DMS53 treated with DMSO at 0.1 percent for 48 hours (cell line): ENCODE data around the gene MCL1.
"Not testable (repeated sequence)": the region's sequence is repeated elsewhere in the genome, so short reads cannot be mapped to it uniquely, and the experiment has no call there.

ENCODE experiments used
- DNase-seq: peaks from one replicate; lab custom pipeline; 2025; ENCODE audit not compliant: unreplicated experiment; lab: John Stamatoyannopoulos, UW

MCL1 gene

GRCh38 chr1:150579110-150579944 is at the start of gene MCL1:
TSS of gene MCL1 (minus strand) at chr1:150579610. CDS start at chr1:150579530, 80 bp downstream.
- DNase-seq, result peak; percentile 92

- DNase-seq, result no peak
These were observed 49.3 kb upstream of the MCL1 start for GRCh38 chr1:150628766-150629114.

- DNase-seq, result no peak
These were observed 48.5 kb upstream of the MCL1 start for GRCh38 chr1:150627826-150628410.

- no peak for DNase-seq
These were observed 46.7 kb upstream of the MCL1 start for GRCh38 chr1:150626150-150626549.

- DNase-seq, result not testable (repeated sequence)
These were observed 45.1 kb upstream of the MCL1 start for GRCh38 chr1:150624546-150624945.

- not testable (repeated sequence) for DNase-seq
These were observed 44.7 kb upstream of the MCL1 start for GRCh38 chr1:150624134-150624533.

GRCh38 chr1:150622303-150622975 is 43.0 kb upstream of the MCL1 start:
- no peak for DNase-seq

GRCh38 chr1:150621497-150622302 is 42.3 kb upstream of the MCL1 start:
- DNase-seq, result peak; percentile 10

- no peak for DNase-seq
These were observed 41.5 kb upstream of the MCL1 start for GRCh38 chr1:150620919-150621318.

- DNase-seq, result no peak
These were observed 40.4 kb upstream of the MCL1 start for GRCh38 chr1:150619576-150620509.

GRCh38 chr1:150615346-150616201 is 36.2 kb upstream of the MCL1 start:
- no peak for DNase-seq

GRCh38 chr1:150613061-150613920 is 33.9 kb upstream of the MCL1 start:
- peak; percentile 96 for DNase-seq

GRCh38 chr1:150612014-150612345 is 32.6 kb upstream of the MCL1 start:
- DNase-seq, result no peak

- no peak for DNase-seq
These were observed 31.2 kb upstream of the MCL1 start for GRCh38 chr1:150610576-150610975.

GRCh38 chr1:150609732-150610131 is 30.3 kb upstream of the MCL1 start:
- no peak for DNase-seq

- DNase-seq, result no peak
These were observed 27.2 kb upstream of the MCL1 start for GRCh38 chr1:150606463-150607142.

- DNase-seq, result not testable (repeated sequence)
These were observed 26.0 kb upstream of the MCL1 start for GRCh38 chr1:150605451-150605731.

- no peak for DNase-seq
These were observed 24.8 kb upstream of the MCL1 start for GRCh38 chr1:150604226-150604588.
